ENCODE results near the gene PCAT7. TPM values are rescaled to one million over a fixed set of nuclear protein-coding genes. Genes with fewer than 3 reads are reported as not detected.

The PCAT7 gene
- total and polyA plus RNA-seq, 2 of the 4 experiments (the other 2 are of a cell fraction) = not detected

GRCh38 chr9:94568972-94569712, 14.3 kb downstream of the PCAT7 start:
- no peaks in the 10 kb centered on the region for H3K4me1 ChIP-seq (ENCODE audit: control insufficient read depth, insufficient read depth, low read length)
- H4K91ac ChIP-seq (ENCODE audit: insufficient read depth, low read depth, low read length) = no peak overlapping the region
- H3K9me1 ChIP-seq (ENCODE audit: insufficient read depth, low read length) = no peaks in the 10 kb centered on the region
- H4K5ac ChIP-seq (ENCODE audit: low read depth, low read length) = no peak overlapping the region
- H2AFZ ChIP-seq (replicated peaks; ENCODE audit: low read length, poor library complexity) = peak overlapping the region; percentile 43
- no peaks in the 10 kb centered on the region for H4K20me1 ChIP-seq (ENCODE audit: insufficient read depth, low read length)
- TF ChIP-seq, protein P1, sequence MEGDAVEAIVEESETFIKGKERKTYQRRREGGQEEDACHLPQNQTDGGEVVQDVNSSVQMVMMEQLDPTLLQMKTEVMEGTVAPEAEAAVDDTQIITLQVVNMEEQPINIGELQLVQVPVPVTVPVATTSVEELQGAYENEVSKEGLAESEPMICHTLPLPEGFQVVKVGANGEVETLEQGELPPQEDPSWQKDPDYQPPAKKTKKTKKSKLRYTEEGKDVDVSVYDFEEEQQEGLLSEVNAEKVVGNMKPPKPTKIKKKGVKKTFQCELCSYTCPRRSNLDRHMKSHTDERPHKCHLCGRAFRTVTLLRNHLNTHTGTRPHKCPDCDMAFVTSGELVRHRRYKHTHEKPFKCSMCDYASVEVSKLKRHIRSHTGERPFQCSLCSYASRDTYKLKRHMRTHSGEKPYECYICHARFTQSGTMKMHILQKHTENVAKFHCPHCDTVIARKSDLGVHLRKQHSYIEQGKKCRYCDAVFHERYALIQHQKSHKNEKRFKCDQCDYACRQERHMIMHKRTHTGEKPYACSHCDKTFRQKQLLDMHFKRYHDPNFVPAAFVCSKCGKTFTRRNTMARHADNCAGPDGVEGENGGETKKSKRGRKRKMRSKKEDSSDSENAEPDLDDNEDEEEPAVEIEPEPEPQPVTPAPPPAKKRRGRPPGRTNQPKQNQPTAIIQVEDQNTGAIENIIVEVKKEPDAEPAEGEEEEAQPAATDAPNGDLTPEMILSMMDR (conservative IDR thresholded peaks at IDR 0.05; ENCODE audit: low read depth, low read length) = no peak
- TF ChIP-seq FOS (IDR thresholded peaks at IDR 0.05; ENCODE audit: low read depth, low read length) (no peak), CHD1 (IDR thresholded peaks at IDR 0.05; ENCODE audit: low read depth, low read length) (no peak), RFX5 (IDR thresholded peaks at IDR 0.05; ENCODE audit: low read depth, low read length) (no peak), RCOR1 (IDR thresholded peaks at IDR 0.05; ENCODE audit: insufficient replicate concordance, low read length) (no peak), POLR2A (IDR thresholded peaks at IDR 0.05; ENCODE audit: low read depth, low read length) (no peak), MXI1 (IDR thresholded peaks at IDR 0.05; ENCODE audit: borderline replicate concordance, low read depth, low read length) (no peak), CEBPB (IDR thresholded peaks at IDR 0.05; ENCODE audit: low read depth, low read length) (no peak)
- TF ChIP-seq, protein P2, sequence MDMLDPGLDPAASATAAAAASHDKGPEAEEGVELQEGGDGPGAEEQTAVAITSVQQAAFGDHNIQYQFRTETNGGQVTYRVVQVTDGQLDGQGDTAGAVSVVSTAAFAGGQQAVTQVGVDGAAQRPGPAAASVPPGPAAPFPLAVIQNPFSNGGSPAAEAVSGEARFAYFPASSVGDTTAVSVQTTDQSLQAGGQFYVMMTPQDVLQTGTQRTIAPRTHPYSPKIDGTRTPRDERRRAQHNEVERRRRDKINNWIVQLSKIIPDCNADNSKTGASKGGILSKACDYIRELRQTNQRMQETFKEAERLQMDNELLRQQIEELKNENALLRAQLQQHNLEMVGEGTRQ (IDR thresholded peaks at IDR 0.05; ENCODE audit: low read depth, low read length) = no peak
- H2BK15ac ChIP-seq (ENCODE audit: low read depth, low read length) = no peak overlapping the region
- H2BK5ac ChIP-seq (ENCODE audit: low read depth, low read length, poor library complexity, severe bottlenecking) = no peak overlapping the region
- no peak overlapping the region for H3K56ac ChIP-seq (ENCODE audit: extremely low read depth, insufficient read depth, low read length)
- in situ Hi-C loops (cut with MboI; ENCODE audit: low sequenced_read_pairs) = no loop called here
- POLR2A ChIA-PET (ENCODE audit: unreplicated experiment) = no interaction called here
- ATAC-seq (ENCODE audit: low read depth) (no peak), DNase-seq (no peak)
- no peak overlapping the region for H2AK5ac ChIP-seq (ENCODE audit: low read depth, low read length)
- no peak overlapping the region for H2BK120ac ChIP-seq (ENCODE audit: low read depth, low read length)
- BruUV-seq (replicated peaks) = no TSS peak
- no peak overlapping the region for H3K4me2 ChIP-seq (ENCODE audit: low read depth, low read length)
- dilution Hi-C loops (cut with HindIII; ENCODE audit: low sequenced_read_pairs, unreplicated experiment) = no loop called here
- H3K4me3 ChIP-seq (ENCODE audit: insufficient read depth, low read depth, low read length) = no peak overlapping the region
- CTCF ChIA-PET = no interaction called here
- H3K23ac ChIP-seq (ENCODE audit: low read depth, low read length) = no peak overlapping the region
- peaks cover 4% of the 10 kb centered on the region for H3K27me3 ChIP-seq (ENCODE audit: control insufficient read depth, insufficient read depth, low read length)
- no peak overlapping the region for H3K27ac ChIP-seq (ENCODE audit: insufficient read depth, low read length)
- no peak overlapping the region for H3K18ac ChIP-seq (ENCODE audit: low read depth, low read length)
- no peak overlapping the region for H3K9ac ChIP-seq (ENCODE audit: low read depth, low read length)
- H3K9me3 ChIP-seq (ENCODE audit: control insufficient read depth, insufficient read depth, low read length) = no peaks in the 10 kb centered on the region
- no peak overlapping the region for H2AK9ac ChIP-seq (replicated peaks; ENCODE audit: low read depth, low read length, poor library complexity)
- no peak overlapping the region for H3K14ac ChIP-seq (replicated peaks; ENCODE audit: low read depth, low read length)
- 87% methylated on average over 8 of the region's 17 CpGs; no CpG with 5 or more reads in 1 of the 2 experiments for WGBS, 2 experiments (ENCODE audit: extremely low coverage in 2 of 2, insufficient read length in 1 of 2)
- H3K36me3 ChIP-seq (ENCODE audit: control insufficient read depth, insufficient read depth, low read length) = no peaks in the 10 kb centered on the region
- H3K4ac ChIP-seq (ENCODE audit: low read depth, low read length) = no peak overlapping the region
- intact Hi-C loops (cut with micrococcal nuclease) = loop anchor here (10.0 kb wide), 1 partner anchor 64 kb away; no protein-coding TSS in a partner anchor
- no peak overlapping the region for H4K8ac ChIP-seq (ENCODE audit: low read depth in 2 of 2, low read length in 2 of 2)
- no peaks in the 10 kb centered on the region for H3K79me1 ChIP-seq (ENCODE audit: low read depth in 1 of 2, low read length in 2 of 2)
- H2BK20ac ChIP-seq (ENCODE audit: low read depth, low read length) = no peak overlapping the region

Data from IMR-90 (cell line).